ENCODE results near the gene GALNT16. TPM values are rescaled to one million over a fixed set of nuclear protein-coding genes. Genes with fewer than 3 reads are reported as not detected.
"Not testable (repeated sequence)": the region's sequence is repeated elsewhere in the genome, so short reads cannot be mapped to it uniquely, and the experiment has no call there.

GALNT16 gene
- total RNA-seq, 1 donor from 2014 or later: 12.4 TPM

DNA sequence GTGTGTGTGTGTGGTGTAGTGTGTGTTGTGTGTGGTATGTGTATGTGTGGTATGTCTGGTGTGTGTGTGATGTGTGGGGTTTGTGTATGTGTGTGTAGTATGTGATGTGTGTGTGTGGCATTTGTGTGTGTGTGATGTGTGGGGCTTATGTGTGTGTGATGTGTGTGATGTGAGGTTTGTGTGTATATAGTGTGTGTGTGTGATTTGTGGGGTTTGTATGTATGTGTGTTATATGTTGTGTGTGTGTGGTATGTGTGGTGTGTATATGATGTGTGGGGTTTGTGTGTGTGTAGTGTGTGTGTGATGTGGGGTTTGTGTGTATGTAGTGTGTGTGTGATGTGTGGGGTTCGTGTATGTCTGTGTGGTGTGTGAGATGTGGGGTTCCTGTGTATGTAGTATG, 9.4 kb downstream of the GALNT16 start:
- DNase-seq (ENCODE audit: extremely low spot score, unreplicated experiment): no peak
- Mint-ChIP-seq H3K27ac (no peak overlapping the region), H3K4me1 (ENCODE audit: unreplicated experiment) (no peaks in the 10 kb centered on the region)

DNA sequence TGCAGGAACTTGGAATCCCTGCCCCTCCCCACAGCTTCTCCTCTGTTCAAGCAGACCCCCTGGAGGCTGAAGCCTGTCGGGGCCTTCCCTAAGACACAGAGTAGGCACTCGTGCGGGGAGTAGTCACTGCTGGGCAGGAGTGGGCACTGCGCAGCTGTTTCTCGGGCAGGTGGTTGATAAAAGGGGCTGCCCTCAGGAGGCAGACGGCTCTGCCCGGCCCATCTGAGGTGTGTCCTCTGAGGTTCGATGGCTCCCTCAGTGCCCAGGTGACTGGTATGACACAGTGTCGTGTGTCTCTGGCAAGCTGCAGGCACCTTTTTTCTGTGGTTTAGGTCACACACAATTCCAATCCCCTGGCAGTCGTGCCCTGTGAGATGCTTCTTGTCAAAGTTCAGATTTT, 10.1 kb downstream of the GALNT16 start:
- Mint-ChIP-seq H3K9me3 (no peaks in the 10 kb centered on the region), H3K27ac (no peak overlapping the region), H3K36me3 (no peaks in the 10 kb centered on the region), H3K27me3 (peaks cover 3% of the 10 kb centered on the region), H3K4me3 (no peak overlapping the region), H3K4me1 (ENCODE audit: unreplicated experiment) (no peaks in the 10 kb centered on the region)
- DNase-seq (ENCODE audit: extremely low spot score, unreplicated experiment): no peak
- TF ChIP-seq, protein P1, sequence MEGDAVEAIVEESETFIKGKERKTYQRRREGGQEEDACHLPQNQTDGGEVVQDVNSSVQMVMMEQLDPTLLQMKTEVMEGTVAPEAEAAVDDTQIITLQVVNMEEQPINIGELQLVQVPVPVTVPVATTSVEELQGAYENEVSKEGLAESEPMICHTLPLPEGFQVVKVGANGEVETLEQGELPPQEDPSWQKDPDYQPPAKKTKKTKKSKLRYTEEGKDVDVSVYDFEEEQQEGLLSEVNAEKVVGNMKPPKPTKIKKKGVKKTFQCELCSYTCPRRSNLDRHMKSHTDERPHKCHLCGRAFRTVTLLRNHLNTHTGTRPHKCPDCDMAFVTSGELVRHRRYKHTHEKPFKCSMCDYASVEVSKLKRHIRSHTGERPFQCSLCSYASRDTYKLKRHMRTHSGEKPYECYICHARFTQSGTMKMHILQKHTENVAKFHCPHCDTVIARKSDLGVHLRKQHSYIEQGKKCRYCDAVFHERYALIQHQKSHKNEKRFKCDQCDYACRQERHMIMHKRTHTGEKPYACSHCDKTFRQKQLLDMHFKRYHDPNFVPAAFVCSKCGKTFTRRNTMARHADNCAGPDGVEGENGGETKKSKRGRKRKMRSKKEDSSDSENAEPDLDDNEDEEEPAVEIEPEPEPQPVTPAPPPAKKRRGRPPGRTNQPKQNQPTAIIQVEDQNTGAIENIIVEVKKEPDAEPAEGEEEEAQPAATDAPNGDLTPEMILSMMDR (conservative IDR thresholded peaks at IDR 0.05): no peak

More for the DNA sequence above, 9.4 kb downstream of the GALNT16 start:
- TF ChIP-seq, protein P1 (conservative IDR thresholded peaks at IDR 0.05): no peak
- H3K36me3 Mint-ChIP-seq: no peaks in the 10 kb centered on the region
- peaks cover 3% of the 10 kb centered on the region for H3K27me3 Mint-ChIP-seq
- no peaks in the 10 kb centered on the region for H3K9me3 Mint-ChIP-seq
- no peak overlapping the region for H3K4me3 Mint-ChIP-seq

DNA sequence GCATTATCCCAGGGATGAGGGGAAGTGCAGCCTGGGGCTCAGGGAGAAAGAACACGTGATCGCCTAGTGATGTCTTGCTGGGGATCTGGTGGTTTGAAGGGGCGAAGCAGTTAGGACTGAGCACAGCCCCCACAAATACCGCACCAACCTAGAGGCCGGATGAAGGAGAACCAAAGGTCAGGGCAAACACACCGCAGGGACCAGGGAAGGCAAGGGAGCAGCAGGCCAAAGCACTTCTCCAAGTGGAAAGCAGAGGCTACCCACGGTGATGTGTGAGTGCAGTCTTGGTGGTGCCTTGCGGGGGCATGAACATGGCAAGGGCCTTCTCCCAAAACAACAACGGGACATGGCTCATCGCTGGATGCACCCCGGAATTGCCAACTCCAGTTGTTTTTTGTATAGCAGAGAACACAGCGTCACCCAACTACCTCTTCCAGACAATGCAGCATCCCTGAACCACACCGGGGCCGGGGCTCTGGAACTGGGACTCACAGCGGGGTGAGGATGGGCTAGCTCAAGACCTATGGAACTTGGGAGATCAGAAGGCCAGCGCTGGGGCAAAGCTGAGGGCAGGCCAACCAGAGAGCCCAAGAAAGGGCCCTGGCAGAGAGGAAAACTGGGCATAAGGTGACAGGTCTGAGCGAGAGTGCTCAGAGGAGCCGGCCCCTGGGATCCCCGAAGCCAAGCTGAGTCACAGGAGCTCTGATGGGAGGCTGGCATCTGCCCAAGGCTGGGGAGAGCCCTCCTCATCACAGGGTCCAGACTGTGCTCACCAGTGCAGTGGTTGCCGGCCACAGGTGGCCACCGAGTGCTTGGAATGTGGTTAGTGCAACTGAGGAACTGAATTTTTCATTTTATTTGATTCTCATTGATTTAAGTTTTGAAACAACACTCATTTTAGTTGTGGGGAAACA, 11.1 kb downstream of the GALNT16 start:
- no peaks in the 10 kb centered on the region for H3K36me3 Mint-ChIP-seq
- no peaks in the 10 kb centered on the region for H3K27me3 Mint-ChIP-seq
- no peak overlapping the region for H3K27ac Mint-ChIP-seq
- DNase-seq (ENCODE audit: extremely low spot score, unreplicated experiment): no peak
- no peaks in the 10 kb centered on the region for H3K4me1 Mint-ChIP-seq (ENCODE audit: unreplicated experiment)
- TF ChIP-seq, protein P1 (conservative IDR thresholded peaks at IDR 0.05): no peak
- H3K4me3 Mint-ChIP-seq: no peak overlapping the region
- H3K9me3 Mint-ChIP-seq: no peaks in the 10 kb centered on the region

DNA sequence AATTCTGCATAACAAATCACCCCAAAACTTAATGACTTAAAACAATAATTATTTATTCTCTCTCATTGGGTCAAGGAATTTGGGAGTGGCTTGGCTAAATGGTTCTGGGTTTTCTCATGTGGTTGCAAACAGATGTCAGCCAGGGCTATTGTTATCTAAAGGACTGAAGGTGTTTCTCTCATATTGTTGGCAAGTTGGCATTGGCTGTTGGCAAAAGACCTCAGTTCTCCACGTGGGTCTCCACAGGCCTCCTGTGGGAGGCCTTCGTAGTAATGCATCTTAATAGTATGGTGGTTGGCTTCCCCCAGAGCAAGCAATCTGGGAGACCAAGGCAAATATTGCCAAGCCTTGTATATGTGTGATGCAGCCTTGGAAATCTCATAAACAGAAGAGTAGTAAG, 14.4 kb downstream of the GALNT16 start:
- Mint-ChIP-seq H3K27me3 (no peaks in the 10 kb centered on the region), H3K4me1 (ENCODE audit: unreplicated experiment) (no peaks in the 10 kb centered on the region), H3K9me3 (no peaks in the 10 kb centered on the region), H3K36me3 (peaks cover 3% of the 10 kb centered on the region), H3K4me3 (no peak overlapping the region), H3K27ac (no peak overlapping the region)
- no peak for DNase-seq (ENCODE audit: extremely low spot score, unreplicated experiment)
- TF ChIP-seq, protein P1 (conservative IDR thresholded peaks at IDR 0.05): no peak

DNA sequence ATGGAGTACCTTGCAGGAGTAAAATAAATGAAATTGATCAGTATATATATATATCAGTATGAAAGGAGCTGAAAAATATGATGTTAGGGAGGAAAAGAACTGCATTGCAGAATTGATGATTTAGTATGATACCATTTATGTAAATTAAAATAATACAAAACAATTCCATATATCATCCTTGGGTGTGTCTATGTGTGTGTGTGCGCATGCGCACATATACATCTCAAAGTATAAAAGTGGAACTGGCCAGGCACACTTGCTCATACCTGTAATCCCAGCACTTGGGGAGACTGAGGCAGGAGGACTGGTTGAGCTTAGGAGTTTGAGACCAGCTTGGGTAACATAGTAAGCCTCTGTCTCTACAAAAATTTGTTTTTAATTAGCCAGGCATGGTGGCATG, 15.4 kb downstream of the GALNT16 start:
- DNase-seq (ENCODE audit: extremely low spot score, unreplicated experiment): no peak
- H3K36me3 Mint-ChIP-seq: peaks cover 3% of the 10 kb centered on the region
- no peaks in the 10 kb centered on the region for H3K9me3 Mint-ChIP-seq
- TF ChIP-seq, protein P1 (conservative IDR thresholded peaks at IDR 0.05): no peak
- H3K4me3 Mint-ChIP-seq: no peak overlapping the region
- H3K27me3 Mint-ChIP-seq: no peaks in the 10 kb centered on the region
- H3K27ac Mint-ChIP-seq: no peak overlapping the region
- no peaks in the 10 kb centered on the region for H3K4me1 Mint-ChIP-seq (ENCODE audit: unreplicated experiment)

DNA sequence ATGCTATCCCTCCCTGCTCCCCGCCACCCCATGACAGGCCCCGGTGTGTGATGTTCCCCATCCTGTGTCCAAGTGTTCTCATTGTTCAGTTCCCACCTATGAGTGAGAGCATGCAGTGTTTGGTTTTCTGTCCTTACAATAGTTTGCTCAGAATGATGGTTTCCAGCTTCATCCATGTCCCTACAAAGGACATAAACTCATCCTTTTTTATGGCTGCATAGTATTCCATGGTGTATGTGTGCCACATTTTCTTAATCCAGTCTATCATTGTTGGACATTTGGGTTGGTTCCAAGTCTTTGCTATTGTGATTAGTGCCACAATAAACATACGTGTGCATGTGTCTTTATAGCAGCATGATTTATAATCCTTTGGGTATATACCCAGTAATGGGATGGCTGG, 17.4 kb downstream of the GALNT16 start:
- H3K27ac Mint-ChIP-seq; H3K36me3 Mint-ChIP-seq; H3K4me1 Mint-ChIP-seq (ENCODE audit: unreplicated experiment); H3K9me3 Mint-ChIP-seq; DNase-seq (ENCODE audit: extremely low spot score, unreplicated experiment); H3K4me3 Mint-ChIP-seq; H3K27me3 Mint-ChIP-seq: not testable (repeated sequence)
